Measurements from ENCODE around the gene FN3KRP.
A peak's percentile ranks its signal among the peaks of the same experiment; 100 is the strongest.

The FN3KRP gene

GRCh38 chr17:82709024-82709675, 7.4 kb upstream of the FN3KRP start:
- DNase-seq (ENCODE audit: low read depth in 3 of 3), result no peak

DNA sequence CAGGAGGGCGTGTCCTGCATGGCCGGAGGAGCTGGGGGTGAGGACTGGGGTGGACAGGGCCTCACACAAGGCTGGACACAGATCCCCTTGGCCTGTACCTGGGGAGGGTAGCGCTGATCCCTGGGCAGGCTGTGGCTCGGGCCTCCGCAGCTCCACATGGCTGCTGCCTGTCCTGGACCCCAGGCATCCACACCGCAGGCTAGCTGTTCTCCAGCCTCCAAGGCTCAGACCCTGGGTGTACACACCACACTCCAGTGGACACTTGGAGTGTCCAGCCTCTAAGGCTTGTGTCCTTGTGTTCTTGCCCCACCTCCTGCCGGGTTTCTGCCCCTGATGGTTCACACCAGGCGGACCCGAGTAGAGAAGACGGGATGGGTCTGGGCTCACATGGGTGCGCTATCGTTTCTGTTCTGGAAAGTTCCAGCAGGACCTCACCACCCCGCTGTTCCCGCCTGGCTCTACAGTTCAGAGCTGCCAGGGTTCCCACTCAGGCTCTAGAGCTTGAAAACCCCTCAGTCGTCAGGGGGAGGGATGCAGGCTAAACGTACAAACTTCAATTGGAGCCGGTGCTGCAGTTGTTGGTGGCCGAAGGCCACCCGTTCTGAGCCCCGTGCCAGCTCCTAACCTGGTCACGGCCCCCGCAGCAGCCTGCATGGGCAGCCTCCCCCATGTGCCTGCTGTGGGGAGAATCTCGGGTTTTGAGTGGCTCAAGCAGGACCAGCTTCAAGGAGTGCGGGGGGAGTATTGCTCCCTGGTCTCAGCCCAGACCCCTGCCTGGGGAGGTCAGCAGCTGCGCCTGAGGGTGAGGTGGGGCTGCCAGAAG, 6.6 kb upstream of the FN3KRP start:
- no peak for DNase-seq (ENCODE audit: low read depth in 3 of 3)

GRCh38 chr17:82710499-82711232, 5.8 kb upstream of the FN3KRP start:
- no peak for DNase-seq (ENCODE audit: low read depth in 3 of 3)

DNA sequence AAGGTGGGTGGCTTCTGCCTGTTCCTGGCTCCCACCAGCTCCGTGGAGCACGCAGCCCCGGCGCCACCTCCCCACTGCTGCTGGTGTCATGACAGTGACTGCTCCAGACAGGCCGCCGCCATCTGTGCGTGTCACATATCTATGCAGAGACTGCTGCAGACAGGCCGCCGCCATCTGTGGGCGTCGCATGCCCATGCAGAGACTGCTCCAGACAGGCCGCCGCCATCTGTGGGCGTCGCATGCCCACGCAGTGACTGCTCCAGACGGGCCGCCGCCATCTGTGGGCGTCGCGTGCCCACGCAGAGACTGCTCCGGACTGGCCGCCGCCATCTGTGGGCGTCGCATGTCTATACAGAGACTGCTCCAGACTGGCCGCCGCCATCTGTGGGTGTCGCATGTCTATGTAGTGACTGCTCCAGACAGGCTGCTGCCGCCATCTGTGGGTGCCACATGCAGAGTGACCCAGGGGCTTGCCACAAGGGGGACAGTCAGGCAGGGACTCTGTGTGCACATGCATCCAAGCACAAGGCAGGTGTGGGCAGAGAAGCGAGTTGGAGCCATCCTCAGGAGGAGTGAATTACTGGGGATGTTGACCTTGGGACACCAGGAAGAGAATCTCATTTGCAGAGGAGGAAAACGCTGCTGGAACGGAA, 3.3 kb upstream of the FN3KRP start:
- DNase-seq (ENCODE audit: low read depth in 3 of 3), result no peak

- no peak for DNase-seq (ENCODE audit: low read depth in 3 of 3)
Measured at GRCh38 chr17:82718986-82719685, 2.6 kb downstream of the FN3KRP start.

DNA sequence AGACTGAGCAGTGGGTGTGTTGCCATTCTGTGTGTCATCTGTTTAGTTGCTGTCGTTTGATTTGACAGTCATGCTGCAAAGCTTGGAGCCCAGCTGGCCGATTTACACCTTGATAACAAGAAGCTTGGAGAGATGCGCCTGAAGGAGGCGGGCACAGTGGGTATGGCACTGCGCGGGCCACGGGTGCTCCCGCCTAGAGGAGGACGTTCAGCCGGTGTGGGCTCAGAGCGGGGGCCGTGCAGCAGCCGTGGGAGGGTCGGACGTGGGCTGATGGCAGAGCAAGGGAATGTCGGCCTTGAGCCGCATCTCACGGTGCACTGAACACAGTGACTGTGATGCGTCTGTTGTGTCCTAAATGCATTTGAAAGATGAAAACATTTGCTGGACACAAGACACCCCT, 3.7 kb downstream of the FN3KRP start:
- no peak for DNase-seq (ENCODE audit: low read depth in 3 of 3)

- no peak for DNase-seq (ENCODE audit: low read depth in 3 of 3)
Measured at GRCh38 chr17:82722341-82723013, 6.0 kb downstream of the FN3KRP start.

DNA sequence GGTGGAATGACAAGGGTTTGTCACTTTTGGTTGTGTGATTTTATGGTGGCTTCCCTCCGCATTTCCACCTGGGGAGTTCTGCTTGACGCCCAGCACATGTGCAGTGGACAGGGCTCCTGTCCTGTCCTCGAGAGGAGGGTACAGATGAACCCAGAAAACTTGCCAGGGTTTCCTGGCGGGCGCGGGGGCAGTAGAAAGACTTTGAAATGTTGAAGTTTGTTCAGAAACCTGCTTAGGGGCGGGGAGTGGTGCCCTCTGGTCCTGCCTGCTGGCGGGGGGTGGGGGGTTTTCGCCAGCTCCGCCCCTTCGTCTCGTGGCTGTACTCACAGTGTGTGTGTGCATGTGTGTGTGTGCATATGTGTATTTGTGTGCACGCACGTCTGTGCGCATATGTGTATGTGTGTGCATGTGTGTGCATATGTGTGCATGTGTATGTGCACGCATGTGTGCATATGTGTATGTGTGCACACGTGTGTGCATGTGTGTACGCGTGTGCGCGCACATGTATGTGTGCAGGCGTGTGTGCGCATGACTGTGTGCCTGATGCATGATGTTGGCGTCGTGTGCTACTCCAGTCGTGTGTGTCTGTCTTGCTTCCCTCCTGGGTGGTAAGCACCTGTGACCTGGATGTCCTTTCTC, 6.8 kb downstream of the FN3KRP start:
- no peak for DNase-seq (ENCODE audit: low read depth in 3 of 3)

- no peak for DNase-seq (ENCODE audit: low read depth in 3 of 3)
Measured at GRCh38 chr17:82726427-82726826, 9.9 kb downstream of the FN3KRP start.

DNA sequence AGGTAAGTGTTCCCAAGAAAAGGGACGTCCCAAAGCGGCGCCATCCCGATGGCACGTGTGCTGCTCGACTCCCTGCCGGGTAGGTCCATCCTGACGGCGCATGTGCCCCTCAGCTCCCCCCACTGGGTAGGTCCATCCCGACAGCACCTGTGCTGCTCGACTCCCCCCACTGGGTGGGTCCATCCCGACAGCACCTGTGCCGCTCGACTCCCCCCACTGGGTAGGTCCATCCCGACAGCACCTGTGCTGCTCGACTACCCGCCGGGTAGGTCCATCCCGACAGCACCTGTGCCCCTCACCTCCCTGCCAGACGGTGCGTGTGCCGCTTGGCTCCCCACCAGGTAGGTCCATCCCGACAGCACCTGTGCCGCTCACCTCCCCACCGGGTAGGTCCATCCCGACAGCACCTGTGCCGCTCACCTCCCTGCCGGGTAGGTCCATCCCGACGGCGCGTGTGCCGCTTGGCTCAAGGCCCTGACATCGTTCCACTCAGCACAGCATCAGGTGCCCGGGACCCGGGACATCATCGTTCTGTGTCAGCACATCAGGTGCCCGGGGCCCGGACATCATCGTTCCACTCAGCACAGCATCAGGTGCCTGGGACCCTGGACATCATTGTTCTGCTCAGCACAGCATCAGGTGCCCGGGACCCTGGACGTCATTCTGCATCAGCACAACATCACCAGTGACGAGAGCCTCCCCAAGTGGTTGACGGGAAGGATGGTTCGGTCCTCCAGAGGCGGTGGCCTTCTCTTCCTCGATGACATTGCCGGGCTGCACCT, 13.2 kb downstream of the FN3KRP start:
- no peak for DNase-seq (ENCODE audit: low read depth in 3 of 3)

- DNase-seq (ENCODE audit: low read depth in 3 of 3), result no peak
Measured at GRCh38 chr17:82732118-82732743, 15.7 kb downstream of the FN3KRP start.

DNA sequence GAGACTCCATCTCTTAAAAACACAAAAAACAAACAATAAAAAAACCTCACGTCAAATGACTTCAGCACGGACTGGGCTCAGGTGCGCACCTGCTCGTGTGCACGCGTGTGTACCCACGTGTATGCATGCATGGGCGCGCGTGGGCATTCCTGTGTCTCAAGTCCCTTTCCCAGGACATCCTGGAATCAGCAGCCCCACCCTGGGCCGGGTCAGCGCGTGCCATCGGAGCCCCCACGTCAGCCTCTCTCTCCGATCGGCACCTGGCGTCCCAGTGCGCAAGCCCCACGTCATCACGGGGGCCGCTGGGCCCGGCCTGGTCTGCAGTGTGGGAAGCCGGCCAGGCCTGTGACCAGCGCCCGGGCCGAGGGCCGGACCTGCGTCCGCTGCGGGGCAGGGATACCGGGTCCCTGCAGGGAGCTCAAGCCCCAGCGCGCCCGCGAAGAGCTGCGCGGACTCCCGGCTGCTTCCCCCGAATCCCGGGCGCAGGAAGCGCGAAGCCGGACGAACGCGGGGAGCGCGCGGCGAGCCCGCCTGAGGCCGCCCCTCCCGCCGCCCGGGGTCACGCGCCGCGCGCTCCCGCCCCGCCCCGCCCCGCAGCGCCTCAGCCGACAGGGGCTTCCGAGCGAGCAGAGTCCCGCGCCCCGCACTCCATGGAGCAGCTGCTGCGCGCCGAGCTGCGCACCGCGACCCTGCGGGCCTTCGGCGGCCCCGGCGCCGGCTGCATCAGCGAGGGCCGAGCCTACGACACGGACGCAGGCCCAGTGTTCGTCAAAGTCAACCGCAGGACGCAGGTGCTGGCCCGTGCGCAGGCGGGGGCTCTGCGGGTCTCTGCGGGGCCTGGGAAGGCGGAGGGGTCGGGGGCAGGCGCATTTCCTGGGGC, 18.7 kb downstream of the FN3KRP start, which contains the start of gene FN3K:
FN3K (plus strand) TSS at position 629 of the 880 bp plus-strand sequence; CDS start at position 651, 22 bp downstream.
- peak in 1 of 3 experiments; percentile 30 for DNase-seq (ENCODE audit: low read depth in 3 of 3)

DNA sequence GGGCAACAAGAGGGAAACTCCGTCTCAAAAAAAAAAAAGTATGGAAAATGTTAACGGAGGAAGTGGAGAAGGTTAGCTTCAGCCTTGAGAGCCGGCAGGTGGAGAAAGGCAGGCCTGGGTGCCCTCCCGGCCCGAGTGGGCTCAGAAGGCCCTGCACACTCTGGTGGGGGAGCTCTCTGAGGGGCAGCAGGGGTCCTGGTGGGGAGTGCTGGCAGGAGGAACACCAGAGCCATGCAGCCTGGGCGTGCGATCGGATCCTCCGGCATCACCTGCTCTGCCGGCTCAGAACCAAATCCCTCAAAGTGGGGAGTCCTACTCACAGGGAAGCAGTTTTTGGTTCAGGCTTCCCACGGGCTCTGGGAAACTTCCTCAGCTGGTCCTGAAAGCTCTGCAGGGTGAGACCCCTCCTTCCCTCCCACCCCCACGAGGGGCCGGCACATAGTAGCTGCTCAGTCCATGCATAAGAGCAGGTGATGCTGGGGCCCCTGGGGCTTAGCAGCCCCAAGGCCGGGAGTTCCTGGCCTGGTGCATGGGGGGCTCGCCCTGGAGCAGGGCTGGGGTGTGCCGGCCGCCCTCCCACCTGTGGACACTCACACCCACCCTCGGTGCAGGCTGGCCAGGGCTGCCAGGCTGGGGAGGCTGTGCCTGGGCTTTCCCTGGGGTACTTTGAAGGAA, 20.1 kb downstream of the FN3KRP start:
- no peak for DNase-seq (ENCODE audit: low read depth in 3 of 3)

DNA sequence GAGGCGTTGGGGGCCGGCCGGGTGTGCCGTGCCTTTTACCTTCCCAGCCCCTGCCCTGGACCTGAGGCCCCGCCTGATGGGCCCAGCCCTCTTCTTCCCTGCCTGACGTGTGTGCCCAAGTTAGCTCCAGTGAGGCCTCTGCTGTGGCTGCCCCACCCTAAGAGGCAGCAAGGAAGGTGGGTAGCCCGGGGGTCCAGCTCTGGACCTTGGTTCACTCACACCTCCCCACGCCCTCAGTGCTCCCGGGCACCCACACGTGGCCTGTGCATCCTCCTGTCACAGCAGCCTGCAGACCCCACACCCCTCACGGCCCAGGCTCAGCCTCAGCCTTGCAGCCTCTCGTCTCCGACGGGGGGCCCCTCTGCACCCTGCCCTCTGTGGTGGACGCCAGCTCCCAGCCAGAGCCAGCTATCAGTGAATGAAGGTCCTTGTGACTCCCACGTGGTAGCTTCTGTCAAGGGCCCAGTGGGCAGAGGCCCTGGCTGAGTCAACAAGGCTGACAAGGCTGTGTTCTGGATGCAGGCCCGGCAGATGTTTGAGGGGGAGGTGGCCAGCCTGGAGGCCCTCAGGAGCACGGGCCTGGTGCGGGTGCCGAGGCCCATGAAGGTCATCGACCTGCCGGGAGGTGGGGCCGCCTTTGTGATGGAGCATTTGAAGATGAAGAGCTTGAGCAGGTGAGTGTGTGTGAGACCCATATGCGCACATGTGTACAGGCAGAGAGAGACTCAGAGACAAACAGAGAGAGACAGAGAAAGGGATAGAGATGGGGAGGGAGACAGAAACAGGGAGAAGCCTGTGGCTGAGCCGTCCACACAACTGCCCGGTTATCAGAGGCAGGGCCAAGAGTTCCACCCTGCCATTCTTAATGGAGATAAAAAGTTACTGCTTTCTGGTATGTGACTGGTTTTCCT, 21.7 kb downstream of the FN3KRP start:
- DNase-seq (ENCODE audit: low read depth in 3 of 3), result no peak

- DNase-seq (ENCODE audit: low read depth in 3 of 3), result no peak
Measured at GRCh38 chr17:82740906-82741759, 24.6 kb downstream of the FN3KRP start.

Data from stimulated activated CD4-positive, alpha-beta T cell treated with anti-CD3 and anti-CD28 coated beads, TNF-alpha, amount 100 ng/mL, for 24 hours (primary cell).